Measurements from ENCODE around the gene CNN3.

CNN3 gene

GRCh38 chr1:94866164-94866807 is 60.6 kb downstream of the CNN3 start:
- TF ChIP-seq ESRRG (CRISPR knock-in tag; IDR thresholded peaks at IDR 0.05) (no peak), OSR1 (CRISPR knock-in tag; IDR thresholded peaks at IDR 0.05) (no peak), ISL1 (CRISPR knock-in tag; IDR thresholded peaks at IDR 0.05) (no peak), ZFP3 (CRISPR knock-in tag; IDR thresholded peaks at IDR 0.05) (no peak), RARB (CRISPR knock-in tag; IDR thresholded peaks at IDR 0.05) (no peak), SNAI2 (CRISPR knock-in tag; IDR thresholded peaks at IDR 0.05) (no peak), TSHZ2 (CRISPR knock-in tag; IDR thresholded peaks at IDR 0.05) (no peak)

GRCh38 chr1:94865360-94865759 is 61.5 kb downstream of the CNN3 start:
- no peak for TF ChIP-seq OSR1 (CRISPR knock-in tag; IDR thresholded peaks at IDR 0.05)
- TF ChIP-seq, protein P1, sequence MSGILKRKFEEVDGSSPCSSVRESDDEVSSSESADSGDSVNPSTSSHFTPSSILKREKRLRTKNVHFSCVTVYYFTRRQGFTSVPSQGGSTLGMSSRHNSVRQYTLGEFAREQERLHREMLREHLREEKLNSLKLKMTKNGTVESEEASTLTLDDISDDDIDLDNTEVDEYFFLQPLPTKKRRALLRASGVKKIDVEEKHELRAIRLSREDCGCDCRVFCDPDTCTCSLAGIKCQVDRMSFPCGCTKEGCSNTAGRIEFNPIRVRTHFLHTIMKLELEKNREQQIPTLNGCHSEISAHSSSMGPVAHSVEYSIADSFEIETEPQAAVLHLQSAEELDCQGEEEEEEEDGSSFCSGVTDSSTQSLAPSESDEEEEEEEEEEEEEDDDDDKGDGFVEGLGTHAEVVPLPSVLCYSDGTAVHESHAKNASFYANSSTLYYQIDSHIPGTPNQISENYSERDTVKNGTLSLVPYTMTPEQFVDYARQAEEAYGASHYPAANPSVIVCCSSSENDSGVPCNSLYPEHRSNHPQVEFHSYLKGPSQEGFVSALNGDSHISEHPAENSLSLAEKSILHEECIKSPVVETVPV (CRISPR knock-in tag; IDR thresholded peaks at IDR 0.05): no peak
- no peak for TF ChIP-seq ZNF8 (CRISPR knock-in tag; IDR thresholded peaks at IDR 0.05)
- TF ChIP-seq TSHZ2 (CRISPR knock-in tag; IDR thresholded peaks at IDR 0.05): no peak
- TF ChIP-seq ARNTL (CRISPR knock-in tag; IDR thresholded peaks at IDR 0.05; ENCODE audit: borderline replicate concordance, low read depth): no peak
- peak; percentile 3; the same call in 1 of the 3 replicates for ATAC-seq

More at GRCh38 chr1:94866164-94866807, 60.6 kb downstream of the CNN3 start:
- ATAC-seq: peak; percentile 71

- no peak for ATAC-seq
- no peak for TF ChIP-seq GLIS3 (CRISPR knock-in tag; IDR thresholded peaks at IDR 0.05)
These were observed 62.1 kb downstream of the CNN3 start for GRCh38 chr1:94864821-94865220.

DNA sequence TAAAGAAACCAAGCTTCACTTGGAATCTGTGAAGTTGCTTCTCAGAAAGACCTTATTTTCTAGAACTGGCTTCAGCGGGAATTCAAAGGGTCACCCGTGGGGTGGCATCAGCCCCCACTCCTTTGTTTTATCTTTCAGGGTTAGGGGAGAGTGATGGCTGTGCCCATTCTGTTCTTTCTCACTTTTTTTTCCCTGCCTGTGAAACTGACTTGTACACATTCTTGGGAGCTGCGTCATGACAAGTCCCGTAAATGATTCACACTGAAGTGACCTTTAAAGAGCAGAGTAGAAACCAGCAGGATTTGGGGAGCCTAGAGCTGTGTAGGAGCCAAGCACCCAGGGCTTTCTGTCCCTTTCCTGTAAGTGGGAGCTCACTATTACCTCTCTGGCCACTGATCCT is 63.0 kb downstream of the CNN3 start:
- ATAC-seq: peak; percentile 82
- TF ChIP-seq, protein P1 (CRISPR knock-in tag; IDR thresholded peaks at IDR 0.05): no peak
- TF ChIP-seq POU6F1 (CRISPR knock-in tag; IDR thresholded peaks at IDR 0.05; ENCODE audit: borderline replicate concordance, low read depth) (no peak), ZNF70 (CRISPR knock-in tag; IDR thresholded peaks at IDR 0.05) (no peak), GLIS3 (CRISPR knock-in tag; IDR thresholded peaks at IDR 0.05) (no peak), TOX (CRISPR knock-in tag; IDR thresholded peaks at IDR 0.05; ENCODE audit: borderline replicate concordance) (no peak), OSR1 (CRISPR knock-in tag; IDR thresholded peaks at IDR 0.05) (no peak), ZFP30 (CRISPR knock-in tag; IDR thresholded peaks at IDR 0.05) (no peak), BACH2 (CRISPR knock-in tag; IDR thresholded peaks at IDR 0.05; ENCODE audit: borderline replicate concordance) (no peak), ARNTL (CRISPR knock-in tag; IDR thresholded peaks at IDR 0.05; ENCODE audit: borderline replicate concordance, low read depth) (no peak)
- TF ChIP-seq, protein P2, sequence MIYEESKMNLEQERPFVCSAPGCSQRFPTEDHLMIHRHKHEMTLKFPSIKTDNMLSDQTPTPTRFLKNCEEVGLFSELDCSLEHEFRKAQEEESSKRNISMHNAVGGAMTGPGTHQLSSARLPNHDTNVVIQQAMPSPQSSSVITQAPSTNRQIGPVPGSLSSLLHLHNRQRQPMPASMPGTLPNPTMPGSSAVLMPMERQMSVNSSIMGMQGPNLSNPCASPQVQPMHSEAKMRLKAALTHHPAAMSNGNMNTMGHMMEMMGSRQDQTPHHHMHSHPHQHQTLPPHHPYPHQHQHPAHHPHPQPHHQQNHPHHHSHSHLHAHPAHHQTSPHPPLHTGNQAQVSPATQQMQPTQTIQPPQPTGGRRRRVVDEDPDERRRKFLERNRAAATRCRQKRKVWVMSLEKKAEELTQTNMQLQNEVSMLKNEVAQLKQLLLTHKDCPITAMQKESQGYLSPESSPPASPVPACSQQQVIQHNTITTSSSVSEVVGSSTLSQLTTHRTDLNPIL (CRISPR knock-in tag; IDR thresholded peaks at IDR 0.05; ENCODE audit: low read depth): peak; percentile 73; the same call in 1 of the 2 replicates
- TF ChIP-seq, protein P3, sequence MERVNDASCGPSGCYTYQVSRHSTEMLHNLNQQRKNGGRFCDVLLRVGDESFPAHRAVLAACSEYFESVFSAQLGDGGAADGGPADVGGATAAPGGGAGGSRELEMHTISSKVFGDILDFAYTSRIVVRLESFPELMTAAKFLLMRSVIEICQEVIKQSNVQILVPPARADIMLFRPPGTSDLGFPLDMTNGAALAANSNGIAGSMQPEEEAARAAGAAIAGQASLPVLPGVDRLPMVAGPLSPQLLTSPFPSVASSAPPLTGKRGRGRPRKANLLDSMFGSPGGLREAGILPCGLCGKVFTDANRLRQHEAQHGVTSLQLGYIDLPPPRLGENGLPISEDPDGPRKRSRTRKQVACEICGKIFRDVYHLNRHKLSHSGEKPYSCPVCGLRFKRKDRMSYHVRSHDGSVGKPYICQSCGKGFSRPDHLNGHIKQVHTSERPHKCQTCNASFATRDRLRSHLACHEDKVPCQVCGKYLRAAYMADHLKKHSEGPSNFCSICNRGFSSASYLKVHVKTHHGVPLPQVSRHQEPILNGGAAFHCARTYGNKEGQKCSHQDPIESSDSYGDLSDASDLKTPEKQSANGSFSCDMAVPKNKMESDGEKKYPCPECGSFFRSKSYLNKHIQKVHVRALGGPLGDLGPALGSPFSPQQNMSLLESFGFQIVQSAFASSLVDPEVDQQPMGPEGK (CRISPR knock-in tag; IDR thresholded peaks at IDR 0.05; ENCODE audit: borderline replicate concordance): peak; percentile 56; the same call in 1 of the 2 replicates

Measured in SK-N-SH treated with all-trans-retinoic acid at 6 μM for 48 hours (cell line).